WTC11 (cell line): ENCODE measurements around the gene ECHDC3. TPM values are rescaled to one million over a fixed set of nuclear protein-coding genes. Genes with fewer than 3 reads are reported as not detected.

ENCODE experiments used
- ATAC-seq: fragments of 200-7000 bp; cut with Tn5 transposase; 2 replicates; pipeline ENCODE4 v1.10.0; 2021; ENCODE audit warnings: mild to moderate bottlenecking, moderate library complexity
- CTCF ChIA-PET: fragments of 300-600 bp; sonication (Branson Sonifier 250); formaldehyde crosslinking; loops from one replicate; lab custom pipeline; 2021; ENCODE audit warnings: antibody characterized with exemption; lab: Charles Lee
- POLR2A ChIA-PET: fragments of 350-600 bp; sonication (Branson Sonifier 250); formaldehyde crosslinking; loops from one replicate; lab custom pipeline; 2021; ENCODE audit warnings: antibody characterized with exemption; lab: Charles Lee
- DNase-seq: peaks from one replicate; pipeline ENCODE4 v3.0.0; 2021; ENCODE audit warnings: low spot score
- H3K27ac Mint-ChIP-seq: 2 replicates; pipeline ENCODE4 v1.8.0; 2021; ENCODE audit warnings: mixed read lengths
- H3K27me3 Mint-ChIP-seq: 2 replicates; pipeline ENCODE4 v1.8.0; 2021; ENCODE audit warnings: low read depth, mild to moderate bottlenecking, moderate library complexity, mixed read lengths
- H3K36me3 Mint-ChIP-seq: 2 replicates; pipeline ENCODE4 v1.8.0; 2021; ENCODE audit warnings: mixed read lengths
- H3K4me1 Mint-ChIP-seq: 2 replicates; pipeline ENCODE4 v1.8.0; 2022; ENCODE audit warnings: mixed read lengths
- H3K4me3 Mint-ChIP-seq: 2 replicates; pipeline ENCODE4 v1.8.0; 2021; ENCODE audit warnings: mild to moderate bottlenecking, moderate library complexity, mixed read lengths
- H3K9me3 Mint-ChIP-seq: 2 replicates; pipeline ENCODE4 v1.8.0; 2021; ENCODE audit warnings: mixed read lengths
- CBFB ChIP-seq: sonication (generic); formaldehyde crosslinking; IDR thresholded peaks from 2 replicates; pipeline ENCODE4 v1.8.1; 2022; ENCODE audit warnings: mild to moderate bottlenecking, low read depth, missing genetic modification reagents
- E2F4 ChIP-seq: sonication (generic); formaldehyde crosslinking; IDR thresholded peaks from 2 replicates; pipeline ENCODE4 v1.8.1; 2022; ENCODE audit warnings: low read depth, mild to moderate bottlenecking, moderate library complexity, missing genetic modification reagents, borderline replicate concordance
- GABPB1 ChIP-seq: sonication (generic); formaldehyde crosslinking; IDR thresholded peaks from 2 replicates; pipeline ENCODE4 v1.8.1; 2023; ENCODE audit warnings: mild to moderate bottlenecking, missing genetic modification reagents
- GTF2I ChIP-seq: fragments of 250-450 bp; sonication (Bioruptor Pico); conservative IDR thresholded peaks from 2 replicates; pipeline ENCODE4 v1.4.0; 2021; ENCODE audit warnings: mild to moderate bottlenecking
- MAX ChIP-seq: sonication (generic); formaldehyde crosslinking; IDR thresholded peaks from 2 replicates; pipeline ENCODE4 v1.8.0; 2022; ENCODE audit warnings: mild to moderate bottlenecking, missing genetic modification reagents
- NFE2L1 ChIP-seq: sonication (generic); formaldehyde crosslinking; IDR thresholded peaks from 2 replicates; pipeline ENCODE4 v1.8.1; 2023; ENCODE audit warnings: missing genetic modification reagents
- NR2C2 ChIP-seq: sonication (generic); formaldehyde crosslinking; IDR thresholded peaks from 2 replicates; pipeline ENCODE4 v1.8.0; 2022; ENCODE audit warnings: mild to moderate bottlenecking, missing genetic modification reagents
- PRRX2 ChIP-seq: fragments of 250-450 bp; sonication (Bioruptor Pico); IDR thresholded peaks from 2 replicates; pipeline ENCODE4 v1.8.0; 2021; ENCODE audit warnings: mild to moderate bottlenecking
- ZBTB21 ChIP-seq: sonication (generic); formaldehyde crosslinking; IDR thresholded peaks from 2 replicates; pipeline ENCODE4 v1.8.1; 2023; ENCODE audit warnings: mild to moderate bottlenecking, missing genetic modification reagents, borderline replicate concordance
- ZNF138 ChIP-seq: sonication (generic); formaldehyde crosslinking; conservative IDR thresholded peaks from 2 replicates; pipeline ENCODE4 v1.8.1; 2022; ENCODE audit warnings: mild to moderate bottlenecking, moderate library complexity, missing genetic modification reagents
- ZNF219 ChIP-seq: sonication (generic); formaldehyde crosslinking; IDR thresholded peaks from 2 replicates; pipeline ENCODE4 v1.8.0; 2023; ENCODE audit warnings: missing genetic modification reagents, mild to moderate bottlenecking, borderline replicate concordance
- ZNF317 ChIP-seq: sonication (generic); formaldehyde crosslinking; IDR thresholded peaks from 2 replicates; pipeline ENCODE4 v1.8.1; 2023; ENCODE audit warnings: low read depth, mild to moderate bottlenecking, moderate library complexity, missing genetic modification reagents, borderline replicate concordance
- ZNF396 ChIP-seq: fragments of 250-450 bp; sonication (Bioruptor Pico); IDR thresholded peaks from 2 replicates; pipeline ENCODE4 v1.8.0; 2021; ENCODE audit warnings: mild to moderate bottlenecking, moderate library complexity, borderline replicate concordance
- total RNA-seq: library from RNA; stranded (reverse); gene quantifications from 3 replicates; pipeline ENCODE4 v1.2.3, GENCODE V29; 2021
- TF ChIP-seq, protein P1 (sequence below): sonication (generic); formaldehyde crosslinking; IDR thresholded peaks from 2 replicates; pipeline ENCODE4 v1.8.1; 2022; ENCODE audit warnings: low read depth, missing genetic modification reagents, borderline replicate concordance
- TF ChIP-seq, protein P2 (sequence below): fragments of 250-450 bp; sonication (Bioruptor Pico); IDR thresholded peaks from 2 replicates; pipeline ENCODE4 v1.8.0; 2021; ENCODE audit warnings: mild to moderate bottlenecking
- TF ChIP-seq, protein P3 (sequence below): fragments of 250-450 bp; sonication (Bioruptor Pico); IDR thresholded peaks from 2 replicates; pipeline ENCODE4 v1.9.0; 2021; ENCODE audit warnings: mild to moderate bottlenecking, borderline replicate concordance
- TF ChIP-seq, protein P4 (sequence below): sonication (generic); formaldehyde crosslinking; IDR thresholded peaks from 2 replicates; pipeline ENCODE4 v1.8.1; 2023; ENCODE audit warnings: mild to moderate bottlenecking, missing genetic modification reagents, moderate library complexity

Gene ECHDC3
- total RNA-seq, 1 experiment from 2014 or later = 17.1 TPM

DNA sequence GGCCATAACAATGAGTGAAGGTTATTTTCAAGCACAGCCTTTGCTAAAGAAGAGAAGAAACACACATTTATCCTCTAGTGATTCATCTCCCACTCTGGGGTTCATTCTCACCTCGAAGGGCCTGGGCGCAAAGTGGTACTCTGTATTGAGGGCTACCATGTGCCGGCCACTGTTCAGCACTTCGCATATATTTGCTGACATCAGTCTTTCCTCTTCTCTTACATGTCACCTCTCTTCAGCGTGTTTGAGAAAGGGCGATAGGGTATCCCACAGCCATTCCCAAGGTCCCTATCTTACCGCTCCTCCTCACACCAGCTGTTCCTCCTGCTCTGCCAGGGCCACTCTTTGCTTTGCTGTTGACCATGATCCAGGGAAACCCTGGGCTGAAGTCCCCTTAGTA lies 48.8 kb upstream of the ECHDC3 start:
- no peak for ATAC-seq
- H3K4me3 Mint-ChIP-seq = no peak overlapping the region
- ChIA-PET CTCF (no interaction called here), POLR2A (no interaction called here)
- H3K27me3 Mint-ChIP-seq = no peaks in the 10 kb centered on the region
- no peaks in the 10 kb centered on the region for H3K4me1 Mint-ChIP-seq
- no peak for DNase-seq
- H3K9me3 Mint-ChIP-seq = peaks cover 9% of the 10 kb centered on the region; the same call in 1 of the 2 replicates
- H3K27ac Mint-ChIP-seq = no peak overlapping the region
- TF ChIP-seq, protein P1, sequence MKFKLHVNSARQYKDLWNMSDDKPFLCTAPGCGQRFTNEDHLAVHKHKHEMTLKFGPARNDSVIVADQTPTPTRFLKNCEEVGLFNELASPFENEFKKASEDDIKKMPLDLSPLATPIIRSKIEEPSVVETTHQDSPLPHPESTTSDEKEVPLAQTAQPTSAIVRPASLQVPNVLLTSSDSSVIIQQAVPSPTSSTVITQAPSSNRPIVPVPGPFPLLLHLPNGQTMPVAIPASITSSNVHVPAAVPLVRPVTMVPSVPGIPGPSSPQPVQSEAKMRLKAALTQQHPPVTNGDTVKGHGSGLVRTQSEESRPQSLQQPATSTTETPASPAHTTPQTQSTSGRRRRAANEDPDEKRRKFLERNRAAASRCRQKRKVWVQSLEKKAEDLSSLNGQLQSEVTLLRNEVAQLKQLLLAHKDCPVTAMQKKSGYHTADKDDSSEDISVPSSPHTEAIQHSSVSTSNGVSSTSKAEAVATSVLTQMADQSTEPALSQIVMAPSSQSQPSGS (CRISPR knock-in tag) = no peak
- TF ChIP-seq ZNF396 = no peak
- no peak for TF ChIP-seq E2F4 (CRISPR knock-in tag)
- no peak for TF ChIP-seq ZBTB21 (CRISPR knock-in tag)
- no peak for TF ChIP-seq MAX (CRISPR knock-in tag)
- TF ChIP-seq PRRX2 (CRISPR knock-in tag) = no peak
- no peak for TF ChIP-seq CBFB (CRISPR knock-in tag)
- no peak for TF ChIP-seq NFE2L1
- TF ChIP-seq, protein P2, sequence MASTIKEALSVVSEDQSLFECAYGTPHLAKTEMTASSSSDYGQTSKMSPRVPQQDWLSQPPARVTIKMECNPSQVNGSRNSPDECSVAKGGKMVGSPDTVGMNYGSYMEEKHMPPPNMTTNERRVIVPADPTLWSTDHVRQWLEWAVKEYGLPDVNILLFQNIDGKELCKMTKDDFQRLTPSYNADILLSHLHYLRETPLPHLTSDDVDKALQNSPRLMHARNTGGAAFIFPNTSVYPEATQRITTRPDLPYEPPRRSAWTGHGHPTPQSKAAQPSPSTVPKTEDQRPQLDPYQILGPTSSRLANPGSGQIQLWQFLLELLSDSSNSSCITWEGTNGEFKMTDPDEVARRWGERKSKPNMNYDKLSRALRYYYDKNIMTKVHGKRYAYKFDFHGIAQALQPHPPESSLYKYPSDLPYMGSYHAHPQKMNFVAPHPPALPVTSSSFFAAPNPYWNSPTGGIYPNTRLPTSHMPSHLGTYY (CRISPR knock-in tag) = no peak
- TF ChIP-seq, protein P3, sequence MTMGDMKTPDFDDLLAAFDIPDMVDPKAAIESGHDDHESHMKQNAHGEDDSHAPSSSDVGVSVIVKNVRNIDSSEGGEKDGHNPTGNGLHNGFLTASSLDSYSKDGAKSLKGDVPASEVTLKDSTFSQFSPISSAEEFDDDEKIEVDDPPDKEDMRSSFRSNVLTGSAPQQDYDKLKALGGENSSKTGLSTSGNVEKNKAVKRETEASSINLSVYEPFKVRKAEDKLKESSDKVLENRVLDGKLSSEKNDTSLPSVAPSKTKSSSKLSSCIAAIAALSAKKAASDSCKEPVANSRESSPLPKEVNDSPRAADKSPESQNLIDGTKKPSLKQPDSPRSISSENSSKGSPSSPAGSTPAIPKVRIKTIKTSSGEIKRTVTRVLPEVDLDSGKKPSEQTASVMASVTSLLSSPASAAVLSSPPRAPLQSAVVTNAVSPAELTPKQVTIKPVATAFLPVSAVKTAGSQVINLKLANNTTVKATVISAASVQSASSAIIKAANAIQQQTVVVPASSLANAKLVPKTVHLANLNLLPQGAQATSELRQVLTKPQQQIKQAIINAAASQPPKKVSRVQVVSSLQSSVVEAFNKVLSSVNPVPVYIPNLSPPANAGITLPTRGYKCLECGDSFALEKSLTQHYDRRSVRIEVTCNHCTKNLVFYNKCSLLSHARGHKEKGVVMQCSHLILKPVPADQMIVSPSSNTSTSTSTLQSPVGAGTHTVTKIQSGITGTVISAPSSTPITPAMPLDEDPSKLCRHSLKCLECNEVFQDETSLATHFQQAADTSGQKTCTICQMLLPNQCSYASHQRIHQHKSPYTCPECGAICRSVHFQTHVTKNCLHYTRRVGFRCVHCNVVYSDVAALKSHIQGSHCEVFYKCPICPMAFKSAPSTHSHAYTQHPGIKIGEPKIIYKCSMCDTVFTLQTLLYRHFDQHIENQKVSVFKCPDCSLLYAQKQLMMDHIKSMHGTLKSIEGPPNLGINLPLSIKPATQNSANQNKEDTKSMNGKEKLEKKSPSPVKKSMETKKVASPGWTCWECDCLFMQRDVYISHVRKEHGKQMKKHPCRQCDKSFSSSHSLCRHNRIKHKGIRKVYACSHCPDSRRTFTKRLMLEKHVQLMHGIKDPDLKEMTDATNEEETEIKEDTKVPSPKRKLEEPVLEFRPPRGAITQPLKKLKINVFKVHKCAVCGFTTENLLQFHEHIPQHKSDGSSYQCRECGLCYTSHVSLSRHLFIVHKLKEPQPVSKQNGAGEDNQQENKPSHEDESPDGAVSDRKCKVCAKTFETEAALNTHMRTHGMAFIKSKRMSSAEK (CRISPR knock-in tag) = no peak
- H3K36me3 Mint-ChIP-seq = no peaks in the 10 kb centered on the region

- Mint-ChIP-seq H3K36me3 (no peaks in the 10 kb centered on the region), H3K4me1 (no peaks in the 10 kb centered on the region), H3K27ac (no peak overlapping the region), H3K9me3 (peaks cover 9% of the 10 kb centered on the region; the same call in 1 of the 2 replicates), H3K4me3 (no peak overlapping the region), H3K27me3 (no peaks in the 10 kb centered on the region)
- ChIA-PET CTCF (interaction anchor here (1.0 kb wide), 1 partner anchor 62 kb away, joined by 4 read pairs; no protein-coding TSS in a partner anchor), POLR2A (no interaction called here)
- TF ChIP-seq ZNF138 = no peak
- ATAC-seq (no peak), DNase-seq (no peak)
Observed at GRCh38 chr10:11695779-11696178, 46.4 kb upstream of the ECHDC3 start.

DNA sequence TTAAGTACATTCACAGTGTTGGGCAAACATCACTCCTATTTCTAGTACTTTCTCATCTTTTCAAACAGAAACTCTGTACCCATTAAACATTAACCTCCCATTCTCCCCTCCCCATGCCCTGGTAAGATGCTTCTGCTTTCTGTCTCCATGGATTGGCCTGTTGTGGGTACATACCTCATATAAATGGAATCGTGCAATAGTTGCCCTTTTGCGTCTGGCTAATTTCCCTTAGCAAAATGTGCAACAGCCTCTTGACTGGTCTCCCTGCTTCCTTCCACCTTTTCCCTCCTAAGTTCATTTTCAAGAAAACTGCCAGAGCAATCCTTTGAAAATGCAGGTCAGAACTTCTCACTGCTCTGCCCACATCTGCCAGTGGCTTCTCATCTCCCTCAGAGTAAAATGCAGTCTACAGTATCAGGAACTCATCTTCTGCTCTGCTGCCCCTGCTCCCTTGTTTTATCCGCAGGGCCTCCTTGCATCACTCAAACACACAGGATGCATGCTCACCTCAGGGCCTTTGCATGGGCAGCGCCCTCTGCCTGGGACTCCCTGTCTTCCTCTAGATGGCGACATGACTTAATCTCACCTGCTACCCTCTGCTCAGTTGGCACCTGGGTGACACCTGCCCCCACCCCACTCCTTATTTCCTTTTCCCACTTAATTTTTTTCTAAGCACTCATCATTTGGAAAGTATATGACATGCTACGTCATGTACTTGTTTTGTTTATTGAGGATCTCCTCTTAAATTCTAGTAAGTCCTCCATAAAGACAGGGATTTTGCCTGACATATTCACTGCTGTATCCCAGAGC lies 44.3 kb upstream of the ECHDC3 start:
- no peak overlapping the region for H3K4me3 Mint-ChIP-seq
- H3K9me3 Mint-ChIP-seq = peaks cover 9% of the 10 kb centered on the region; the same call in 1 of the 2 replicates
- no peak for DNase-seq
- POLR2A ChIA-PET = no interaction called here
- no peak; the same call in 1 of the 2 replicates for ATAC-seq
- no peaks in the 10 kb centered on the region for H3K4me1 Mint-ChIP-seq
- H3K27me3 Mint-ChIP-seq = no peaks in the 10 kb centered on the region
- H3K27ac Mint-ChIP-seq = no peak overlapping the region
- CTCF ChIA-PET = no interaction called here
- TF ChIP-seq ZNF219 (no peak), ZNF317 (CRISPR knock-in tag) (no peak), GTF2I (CRISPR knock-in tag) (0 out of 2 replicates have a peak, but pooled peaks have one; percentile 29), GABPB1 (CRISPR knock-in tag) (peak; percentile 77), NR2C2 (CRISPR knock-in tag) (no peak)
- TF ChIP-seq, protein P4, sequence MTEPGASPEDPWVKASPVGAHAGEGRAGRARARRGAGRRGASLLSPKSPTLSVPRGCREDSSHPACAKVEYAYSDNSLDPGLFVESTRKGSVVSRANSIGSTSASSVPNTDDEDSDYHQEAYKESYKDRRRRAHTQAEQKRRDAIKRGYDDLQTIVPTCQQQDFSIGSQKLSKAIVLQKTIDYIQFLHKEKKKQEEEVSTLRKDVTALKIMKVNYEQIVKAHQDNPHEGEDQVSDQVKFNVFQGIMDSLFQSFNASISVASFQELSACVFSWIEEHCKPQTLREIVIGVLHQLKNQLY = no peak
- no peaks in the 10 kb centered on the region for H3K36me3 Mint-ChIP-seq
